Spleen (tissue), 11 donors: ENCODE measurements around the gene ASMT. TPM values are rescaled to one million over a fixed set of nuclear protein-coding genes. Genes with fewer than 3 reads are reported as not detected.
A peak's percentile ranks its signal among the peaks of the same experiment; 100 is the strongest.
"Not testable (repeated sequence)": the region's sequence is repeated elsewhere in the genome, so short reads cannot be mapped to it uniquely, and the experiment has no call there.

Experiments used
- DNase-seq: peaks from one replicate; pipeline ENCODE4 v3.0.0-alpha.2; 2020
- H3K27ac ChIP-seq, 8 donors: fragments of 200-600 bp; sonication (generic) in 7 of 8; 1 replicate in 4 of 8; 2 replicates in 4 of 8; pipeline versions ENCODE4 v1.5.0 to v1.8.0; 2016 to 2021; ENCODE audit warnings: inconsistent platforms in 4 of 8, mild to moderate bottlenecking in 4 of 8, moderate library complexity in 1 of 8
- H3K27me3 ChIP-seq, 7 donors: fragments of 200-600 bp; sonication (generic) in 6 of 7; replicated peaks in 1 of 7; 1 replicate in 4 of 7; 2 replicates in 3 of 7; pipeline versions ENCODE4 v1.5.0 to v1.8.0; 2016 to 2021; ENCODE audit warnings: inconsistent platforms in 3 of 7, mild to moderate bottlenecking in 1 of 7
- H3K36me3 ChIP-seq, 6 donors: fragments of 200-600 bp; sonication (generic) in 5 of 6; 1 replicate in 4 of 6; 2 replicates in 2 of 6; pipeline versions ENCODE4 v1.5.0 to v1.8.0; 2016 to 2021; ENCODE audit warnings: inconsistent platforms in 2 of 6
- H3K4me1 ChIP-seq, 6 donors: fragments of 200-600 bp; sonication (generic) in 5 of 6; 1 replicate in 3 of 6; 2 replicates in 3 of 6; pipeline versions ENCODE4 v1.5.0 to v1.8.0; 2016 to 2021; ENCODE audit warnings: inconsistent platforms in 3 of 6
- H3K4me3 ChIP-seq, 8 donors: fragments of 200-600 bp; sonication (generic) in 7 of 8; 1 replicate in 4 of 8; 2 replicates in 4 of 8; pipeline versions ENCODE4 v1.5.0 to v1.8.0; 2016 to 2021; ENCODE audit warnings: inconsistent platforms in 4 of 8, mild to moderate bottlenecking in 4 of 8, moderate library complexity in 2 of 8
- H3K9me3 ChIP-seq, 8 donors: fragments of 200-600 bp; sonication (generic) in 7 of 8; 1 replicate in 4 of 8; 2 replicates in 4 of 8; pipeline versions ENCODE4 v1.5.0 to v1.8.0; 2016 to 2021; ENCODE audit warnings: inconsistent platforms in 4 of 8
- POLR2A ChIP-seq, 3 donors: fragments of 450-650 bp; IDR thresholded peaks; one replicate each; pipeline ENCODE4 v1.5.1; 2017; ENCODE audit warnings: antibody characterized with exemption in 3 of 3, mild to moderate bottlenecking in 1 of 3
- POLR2AphosphoS5 ChIP-seq, 3 donors: sonication (generic); formaldehyde crosslinking; IDR thresholded peaks; one replicate each; pipeline ENCODE4 v1.5.1; 2017; ENCODE audit warnings: antibody characterized with exemption in 3 of 3
- WGBS, 5 donors: extraction: QIAGEN DNeasy Blood & Tissue Kit in 3 of 5; methylation state at CpG; one replicate each; pipeline versions ENCODE4 v1.1.5 to v1.1.7; 2013 to 2018; 5-methylcytosine and 5-hydroxymethylcytosine counted together
- intact Hi-C: fragments of 100-400 bp; cut with DNase I; formaldehyde crosslinking; loops from one replicate; pipeline ENCODE4 v1.15.0; 2023; ENCODE audit warnings: low total_unique reads
- polyA plus RNA-seq, 3 donors: library from polyadenylated mRNA; stranded (reverse); fragments of 200-250 nt; gene quantifications; one replicate each; pipeline ENCODE4 v1.2.1, GENCODE V29; 2013
- total RNA-seq, 7 donors: library from RNA; depleted of rRNA in 3 of 7; stranded (reverse); fragments of >200 nt in 3 of 7; fragmentation: NEBNext Ultra II Directional in 4 of 7; extraction: Animal tissue kit (Norgen Biotek cat#: 25700) in 4 of 7; gene quantifications; one replicate each; pipeline versions ENCODE4 v1.1.0 to v1.2.1, GENCODE V29; 2016 to 2021
- TF ChIP-seq, protein P1 (sequence below), 11 experiments: fragments of 200-600 bp in 7 of 11; fragments of 450-650 bp in 4 of 11; sonication (generic) in 4 of 11; IDR thresholded peaks in 8 of 11; conservative IDR thresholded peaks in 3 of 11; 1 replicate in 7 of 11; 2 replicates in 4 of 11; pipeline versions ENCODE4 v1.4.0 to v1.8.0; 2016 to 2021; ENCODE audit warnings: antibody characterized with exemption in 11 of 11, inconsistent platforms in 4 of 11, mild to moderate bottlenecking in 1 of 11
- donor health status: healthy with polysubstance abuse.
- donor health status: DM: no; HTN: no; CAD: no; lungs with moderate emphysema.
- donor health status: DM: no; HTN: no; CAD: no.
- donor health status: Bipolar disorder and iron deficiency.
- donor health status: healthy.
- donor health status: DM: no; HTN: no; CAD: no.
- donor health status: DM: yes; HTN: yes; CAD: no.

Gene ASMT
- total and polyA plus RNA-seq, 10 donors = 0.11 to 9.6 (median 0.59) TPM; not detected in 2

DNA sequence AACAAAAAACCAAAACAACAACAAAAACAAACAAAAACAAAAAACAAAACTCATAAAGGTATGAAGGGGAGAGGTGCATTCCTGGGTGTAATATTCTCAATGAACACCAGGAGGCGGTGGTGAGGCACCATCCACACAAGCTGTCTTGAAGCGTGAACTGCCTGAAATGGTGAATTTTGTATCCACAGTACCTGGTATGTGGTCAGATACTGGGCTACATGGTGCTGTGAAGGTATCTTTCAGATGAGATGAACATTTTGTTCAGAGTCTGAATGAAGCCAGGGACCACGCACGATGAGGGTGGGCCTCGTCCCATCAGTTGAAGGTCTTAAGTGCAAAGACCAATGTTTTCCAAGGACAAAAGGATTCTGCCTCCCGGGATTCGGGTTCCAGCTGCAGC lies 58.5 kb downstream of the ASMT start:
- TF ChIP-seq, protein P1, sequence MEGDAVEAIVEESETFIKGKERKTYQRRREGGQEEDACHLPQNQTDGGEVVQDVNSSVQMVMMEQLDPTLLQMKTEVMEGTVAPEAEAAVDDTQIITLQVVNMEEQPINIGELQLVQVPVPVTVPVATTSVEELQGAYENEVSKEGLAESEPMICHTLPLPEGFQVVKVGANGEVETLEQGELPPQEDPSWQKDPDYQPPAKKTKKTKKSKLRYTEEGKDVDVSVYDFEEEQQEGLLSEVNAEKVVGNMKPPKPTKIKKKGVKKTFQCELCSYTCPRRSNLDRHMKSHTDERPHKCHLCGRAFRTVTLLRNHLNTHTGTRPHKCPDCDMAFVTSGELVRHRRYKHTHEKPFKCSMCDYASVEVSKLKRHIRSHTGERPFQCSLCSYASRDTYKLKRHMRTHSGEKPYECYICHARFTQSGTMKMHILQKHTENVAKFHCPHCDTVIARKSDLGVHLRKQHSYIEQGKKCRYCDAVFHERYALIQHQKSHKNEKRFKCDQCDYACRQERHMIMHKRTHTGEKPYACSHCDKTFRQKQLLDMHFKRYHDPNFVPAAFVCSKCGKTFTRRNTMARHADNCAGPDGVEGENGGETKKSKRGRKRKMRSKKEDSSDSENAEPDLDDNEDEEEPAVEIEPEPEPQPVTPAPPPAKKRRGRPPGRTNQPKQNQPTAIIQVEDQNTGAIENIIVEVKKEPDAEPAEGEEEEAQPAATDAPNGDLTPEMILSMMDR (IDR thresholded peaks at IDR 0.05 in 8 of 11, conservative IDR thresholded peaks at IDR 0.05 in 3 of 11) = peak; percentile 22 to 79 (median 59)
- TF ChIP-seq POLR2A (IDR thresholded peaks at IDR 0.05) = no peak
- peak; percentile 47 for DNase-seq
- no peaks in the 10 kb centered on the region for H3K9me3 ChIP-seq
- H3K36me3 ChIP-seq = no peaks in the 10 kb centered on the region
- intact Hi-C loops = no loop called here
- H3K27ac ChIP-seq = no peak overlapping the region
- no peaks in the 10 kb centered on the region for H3K27me3 ChIP-seq
- 67 to 79% (median 78%) methylated on average over 7 of the region's 7 CpGs for WGBS, 5 donors
- no peak overlapping the region for H3K4me3 ChIP-seq
- H3K4me1 ChIP-seq = no peaks in the 10 kb centered on the region

DNA sequence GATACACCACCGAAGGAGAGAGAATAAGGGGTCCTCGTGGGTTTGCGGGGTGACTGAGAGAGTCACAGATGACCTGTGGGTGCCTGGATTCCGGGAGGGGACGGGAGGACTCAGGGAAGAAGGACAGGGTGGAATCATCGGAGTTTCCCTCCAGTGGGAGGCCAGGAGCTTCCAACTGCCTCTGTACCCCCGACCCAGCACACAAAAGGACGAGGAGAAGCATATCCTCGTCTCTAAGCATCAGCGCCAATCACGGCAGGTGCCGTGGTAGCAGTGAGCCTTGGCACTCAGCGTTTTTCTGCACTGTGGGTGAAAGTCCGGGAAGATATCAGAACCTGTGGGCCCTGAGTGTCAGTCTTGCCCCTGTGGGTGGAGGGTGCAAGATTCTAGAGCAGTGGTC lies 62.0 kb downstream of the ASMT start:
- Histone ChIP-seq H3K4me3 (no peak overlapping the region), H3K36me3 (no peaks in the 10 kb centered on the region), H3K4me1 (no peaks in the 10 kb centered on the region), H3K27ac (no peak overlapping the region), H3K9me3 (no peaks in the 10 kb centered on the region), H3K27me3 (no peaks in the 10 kb centered on the region)
- TF ChIP-seq, protein P1 (IDR thresholded peaks at IDR 0.05 in 8 of 11, conservative IDR thresholded peaks at IDR 0.05 in 3 of 11) = no peak
- TF ChIP-seq POLR2AphosphoS5 (IDR thresholded peaks at IDR 0.05) (no peak), POLR2A (IDR thresholded peaks at IDR 0.05) (no peak)
- 89 to 93% (median 92%) methylated on average over 14 of the region's 14 CpGs for WGBS, 5 donors
- intact Hi-C loops = no loop called here
- DNase-seq = peak; percentile 63

DNA sequence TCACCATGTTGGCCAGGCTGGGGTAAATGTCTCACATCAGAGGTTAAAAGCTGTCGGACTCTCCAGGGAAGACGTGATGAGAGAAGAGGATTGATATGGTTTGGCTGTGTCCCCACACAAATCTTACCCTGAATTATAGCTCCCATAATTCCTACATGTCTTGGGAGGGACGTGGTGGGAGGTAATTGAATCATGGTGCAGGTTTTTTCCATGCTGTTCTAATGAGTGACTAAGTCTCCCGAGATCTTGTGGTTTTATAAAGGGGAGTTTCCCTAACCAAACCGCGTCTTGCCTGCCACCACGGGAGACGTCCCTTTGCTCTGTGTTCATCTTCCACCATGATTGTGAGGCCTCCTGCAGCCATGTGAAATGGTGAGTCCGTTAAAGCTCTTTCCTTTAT lies 64.4 kb downstream of the ASMT start:
- H3K27me3 ChIP-seq = no peaks in the 10 kb centered on the region
- H3K36me3 ChIP-seq = no peaks in the 10 kb centered on the region
- no peak overlapping the region for H3K27ac ChIP-seq
- H3K4me1 ChIP-seq = no peaks in the 10 kb centered on the region
- intact Hi-C loops = no loop called here
- no peak overlapping the region for H3K4me3 ChIP-seq
- 38 to 63% (median 42%) methylated on average over 9 of the region's 9 CpGs for WGBS, 5 donors
- peaks cover 0 to 7% (median 2%) of the 10 kb centered on the region in 8 donors for H3K9me3 ChIP-seq
- no peak for TF ChIP-seq POLR2AphosphoS5 (IDR thresholded peaks at IDR 0.05)
- TF ChIP-seq, protein P1 (IDR thresholded peaks at IDR 0.05 in 8 of 11, conservative IDR thresholded peaks at IDR 0.05 in 3 of 11) = no peak
- no peak for TF ChIP-seq POLR2A (IDR thresholded peaks at IDR 0.05)
- no peak for DNase-seq

DNA sequence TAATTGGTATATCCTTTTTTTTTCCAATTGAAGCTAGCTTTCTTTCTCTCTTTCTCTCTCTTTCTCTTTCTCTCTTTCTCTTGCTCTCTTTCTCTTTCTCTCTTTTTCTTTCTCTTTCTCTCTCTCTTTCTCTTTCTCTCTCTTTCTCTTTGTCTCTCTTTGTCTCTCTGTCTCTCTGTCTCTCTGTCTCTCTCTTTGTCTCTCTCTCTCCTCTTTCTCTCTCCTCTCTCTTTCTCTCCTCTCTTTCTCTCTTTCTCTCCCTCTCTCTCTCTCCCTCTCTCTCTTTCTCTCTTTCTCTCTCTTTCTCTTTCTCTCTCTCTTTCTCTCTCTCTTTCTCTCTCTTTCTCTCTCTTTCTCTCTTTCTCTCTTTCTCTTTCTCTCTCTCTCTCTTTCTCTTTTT lies 66.6 kb downstream of the ASMT start:
- intact Hi-C loops = no loop called here

DNA sequence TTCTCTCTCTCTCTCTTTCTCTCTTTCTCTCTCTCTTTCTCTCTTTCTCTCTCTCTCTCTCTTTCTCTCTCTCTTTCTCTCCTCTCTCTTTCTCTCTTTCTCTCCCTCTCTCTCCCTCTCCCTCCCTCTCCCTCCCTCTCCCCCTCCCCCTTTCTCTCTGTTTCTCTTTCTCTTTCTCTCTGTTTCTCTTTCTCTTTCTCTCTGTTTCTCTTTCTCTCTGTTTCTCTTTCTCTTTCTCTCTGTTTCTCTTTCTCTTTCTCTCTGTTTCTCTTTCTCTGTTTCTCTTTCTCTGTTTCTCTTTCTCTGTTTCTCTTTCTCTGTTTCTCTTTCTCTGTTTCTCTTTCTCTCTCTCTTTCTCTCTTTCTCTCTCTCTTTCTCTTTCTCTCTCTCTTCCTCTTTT lies 67.0 kb downstream of the ASMT start:
- H3K4me1 ChIP-seq, intact Hi-C loops, H3K4me3 ChIP-seq, H3K27me3 ChIP-seq, H3K27ac ChIP-seq, H3K36me3 ChIP-seq, H3K9me3 ChIP-seq, DNase-seq: not testable (repeated sequence)

More for the DNA sequence above, 66.6 kb downstream of the ASMT start:
- no peak for DNase-seq
- no peak for TF ChIP-seq POLR2A (IDR thresholded peaks at IDR 0.05)
- TF ChIP-seq POLR2AphosphoS5 (IDR thresholded peaks at IDR 0.05) = no peak
- TF ChIP-seq, protein P1 (IDR thresholded peaks at IDR 0.05 in 8 of 11, conservative IDR thresholded peaks at IDR 0.05 in 3 of 11) = no peak
- Histone ChIP-seq H3K9me3 (peaks cover 0 to 7% (median 2%) of the 10 kb centered on the region in 8 donors), H3K27ac (no peak overlapping the region), H3K4me1 (no peaks in the 10 kb centered on the region), H3K27me3 (no peaks in the 10 kb centered on the region), H3K36me3 (no peaks in the 10 kb centered on the region), H3K4me3 (no peak overlapping the region)

DNA sequence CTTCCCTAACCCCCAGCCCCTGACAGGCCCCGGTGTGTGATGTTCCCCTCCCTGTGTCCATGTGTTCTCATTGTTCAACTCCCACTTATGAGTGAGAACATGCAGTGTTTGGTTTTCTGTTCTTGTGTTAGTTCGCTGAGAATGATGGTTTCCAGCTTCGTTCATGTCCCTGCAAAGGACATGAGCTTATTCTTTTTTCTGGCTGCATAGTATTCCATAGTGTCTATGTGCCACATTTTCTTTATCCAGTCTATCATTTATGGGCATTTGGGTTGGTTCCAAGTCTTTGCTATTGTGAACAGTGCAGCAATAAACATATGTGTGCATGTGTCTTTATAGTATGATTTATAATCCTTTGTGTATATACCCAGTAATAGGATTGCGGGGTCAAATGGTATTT lies 67.6 kb downstream of the ASMT start:
- H3K36me3 ChIP-seq, H3K9me3 ChIP-seq, H3K27me3 ChIP-seq, intact Hi-C loops, H3K4me1 ChIP-seq, H3K27ac ChIP-seq, H3K4me3 ChIP-seq: not testable (repeated sequence)
- 91 to 97% (median 93%) methylated on average over 3 to 4 of the region's 4 CpGs for WGBS, 5 donors
- DNase-seq = peak; percentile 10

DNA sequence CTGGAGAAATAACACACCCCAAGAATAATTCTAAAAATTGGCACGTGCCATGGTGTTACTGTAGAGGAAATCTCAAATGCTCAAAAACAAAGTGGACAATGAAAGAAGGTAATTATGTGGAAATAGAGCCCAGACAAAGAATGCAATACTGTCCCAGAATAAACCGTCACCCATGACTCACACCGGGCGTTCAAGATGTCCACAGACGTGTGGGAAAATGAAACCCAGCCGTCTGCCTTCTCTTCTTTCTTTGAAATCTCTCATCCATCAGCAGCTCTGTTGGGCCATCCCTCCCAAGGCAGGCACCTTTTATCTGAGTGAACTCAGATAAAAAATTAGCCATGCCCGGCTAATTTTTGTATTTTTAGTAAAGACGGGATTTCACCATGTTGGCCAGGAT lies 70.0 kb downstream of the ASMT start:
- H3K27ac ChIP-seq, intact Hi-C loops, H3K4me3 ChIP-seq, H3K9me3 ChIP-seq, H3K36me3 ChIP-seq, DNase-seq, H3K27me3 ChIP-seq, H3K4me1 ChIP-seq: not testable (repeated sequence)
- WGBS, 5 donors = 73 to 90% (median 82%) methylated on average over 3 to 8 of the region's 8 CpGs
